K562 (cell line): ENCODE measurements around the gene AADAC. TPM values are rescaled to one million over a fixed set of nuclear protein-coding genes. Genes with fewer than 3 reads are reported as not detected.

Source experiments
- ETV5 ChIP-seq: sonication (generic); formaldehyde crosslinking; IDR thresholded peaks from 2 replicates; pipeline ENCODE4 v1.4.0; 2020; ENCODE audit warnings: low read depth, mild to moderate bottlenecking, missing genetic modification reagents
- GTF2B ChIP-seq: IDR thresholded peaks from 2 replicates; pipeline ENCODE4 v1.6.1; 2011; ENCODE audit not compliant: insufficient read length; ENCODE audit errors: extremely low read depth
- HES1 ChIP-seq: fragments of 450-650 bp; IDR thresholded peaks from 2 replicates; pipeline ENCODE4 v1.6.1; 2016; ENCODE audit warnings: low read depth, mild to moderate bottlenecking, moderate library complexity
- MAFK ChIP-seq: IDR thresholded peaks from 2 replicates; pipeline ENCODE4 v1.6.1; 2011; ENCODE audit warnings: low read length, improper control_type of control experiment
- PBX2 ChIP-seq, 2 experiments: IDR thresholded peaks in 1 of 2; conservative IDR thresholded peaks in 1 of 2; 2 replicates each; pipeline ENCODE4 v1.6.1; 2016; ENCODE audit warnings: low read depth in 2 of 2, mild to moderate bottlenecking in 1 of 2, missing compliant biosample characterization in 1 of 2, missing genetic modification characterization in 1 of 2, moderate library complexity in 1 of 2
- PHF20 ChIP-seq: fragments of 450-650 bp; IDR thresholded peaks from 2 replicates; pipeline ENCODE4 v1.6.1; 2018; ENCODE audit not compliant: partially characterized antibody
- SRF ChIP-seq, 2 experiments: fragments of 250-450, 450-650 bp in 1 of 2; sonication (Bioruptor Pico) in 1 of 2; sonication (generic) in 1 of 2; formaldehyde crosslinking; IDR thresholded peaks; 2 replicates each; pipeline versions ENCODE4 v1.5.0 to v1.5.1; 2020 to 2022; ENCODE audit warnings: mild to moderate bottlenecking in 1 of 2, missing genetic modification reagents in 1 of 2
- ZFX ChIP-seq: sonication (generic); formaldehyde crosslinking; IDR thresholded peaks from 2 replicates; pipeline ENCODE4 v1.8.0; 2022; ENCODE audit warnings: mild to moderate bottlenecking, missing genetic modification reagents, moderate library complexity
- ZNF511 ChIP-seq: sonication (generic); formaldehyde crosslinking; IDR thresholded peaks from 2 replicates; pipeline ENCODE4 v1.8.0; 2022; ENCODE audit warnings: mild to moderate bottlenecking, missing genetic modification reagents
- ZNF609 ChIP-seq: sonication (generic); formaldehyde crosslinking; IDR thresholded peaks from 2 replicates; pipeline ENCODE4 v1.8.1; 2023; ENCODE audit warnings: missing genetic modification reagents, mild to moderate bottlenecking, borderline replicate concordance
- ZSCAN32 ChIP-seq: fragments of 450-650 bp; formaldehyde crosslinking; IDR thresholded peaks from 2 replicates; pipeline ENCODE4 v1.4.0; 2020; ENCODE audit warnings: mild to moderate bottlenecking, moderate library complexity
- polyA plus RNA-seq, 8 experiments: library from polyadenylated mRNA; depleted of rRNA in 4 of 8; stranded (reverse) in 5 of 8; unstranded in 3 of 8; fragments of >200 nt; fragmentation: Nextera tagmentation in 2 of 8; fragmentation: Illumina TruSeq in 1 of 8; extraction: Ambion mirVana in 2 of 8; extraction: Trizol in 1 of 8; gene quantifications; 2 replicates each; pipeline versions ENCODE4 v1.2.1 to v1.2.3, GENCODE V29; 2011 to 2014; ENCODE audit warnings: inconsistent platforms in 1 of 8, missing spikeins in 1 of 8
- total RNA-seq, 7 experiments: library from RNA; depleted of rRNA in 6 of 7; stranded (reverse); fragments of >200 nt in 6 of 7; fragmentation: Illumina TruSeq in 2 of 7; extraction: Trizol in 2 of 7; gene quantifications; 2 replicates each; pipeline versions ENCODE4 v1.2.1 to v1.2.3, GENCODE V29; 2011 to 2021; ENCODE audit warnings: low replicate concordance in 1 of 7

Gene AADAC
- total and polyA plus RNA-seq, 9 of the 15 experiments (the other 6 are each of a cell fraction or from before 2014, with no cell fraction given): 0.47 TPM; not detected in 8

GRCh38 chr3:151843275-151843674, 29.4 kb downstream of the AADAC start (continued):
- TF ChIP-seq ZNF609 (CRISPR knock-in tag) (no peak), ZSCAN32 (no peak), SRF (CRISPR knock-in tag; IDR thresholded peaks at IDR 0.05) (no peak), HES1 (no peak), ZNF511 (CRISPR knock-in tag) (no peak), PHF20 (no peak), PBX2 (CRISPR knock-in tag; IDR thresholded peaks at IDR 0.05; ENCODE audit: low read depth) (no peak), PBX2 (tag; conservative IDR thresholded peaks at IDR 0.05; ENCODE audit: low read depth) (peak; percentile 58), GTF2B (no peak), ETV5 (CRISPR knock-in tag) (no peak), ZFX (no peak), MAFK (no peak)
